Limb (tissue), 2 donors: ENCODE results near the gene PHYHIPL.
"Not testable (repeated sequence)": the region's sequence is repeated elsewhere in the genome, so short reads cannot be mapped to it uniquely, and the experiment has no call there.

ENCODE experiments used
- DNase-seq, 2 donors: peaks; one replicate each; pipeline ENCODE4 v3.0.0-alpha.2; 2016; ENCODE audit errors: extremely low spot score in 2 of 2

The PHYHIPL gene

DNA sequence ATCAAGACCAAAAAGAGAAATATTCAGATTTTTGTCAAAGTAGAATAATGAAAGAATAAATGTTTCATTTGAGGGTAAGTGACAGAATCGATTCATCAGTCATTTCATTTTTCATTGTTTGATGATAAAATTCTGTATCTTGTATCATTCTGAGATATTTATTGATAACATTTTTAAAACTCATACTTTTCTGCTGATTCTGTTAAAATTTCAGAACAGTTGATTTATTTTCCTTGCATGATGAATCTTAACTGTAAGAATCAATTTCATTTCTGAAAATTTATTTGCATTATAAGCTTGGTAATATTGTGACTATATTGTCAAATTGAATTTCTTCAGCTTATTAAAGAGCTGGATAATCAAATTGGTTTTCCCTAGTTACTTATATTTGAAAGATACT, 13.9 kb downstream of the PHYHIPL start:
- DNase-seq = no peak

GRCh38 chr10:59206204-59206720, 29.8 kb downstream of the PHYHIPL start:
- no peak for DNase-seq

- DNase-seq = no peak
Observed at GRCh38 chr10:59212301-59212798, 35.9 kb downstream of the PHYHIPL start.

DNA sequence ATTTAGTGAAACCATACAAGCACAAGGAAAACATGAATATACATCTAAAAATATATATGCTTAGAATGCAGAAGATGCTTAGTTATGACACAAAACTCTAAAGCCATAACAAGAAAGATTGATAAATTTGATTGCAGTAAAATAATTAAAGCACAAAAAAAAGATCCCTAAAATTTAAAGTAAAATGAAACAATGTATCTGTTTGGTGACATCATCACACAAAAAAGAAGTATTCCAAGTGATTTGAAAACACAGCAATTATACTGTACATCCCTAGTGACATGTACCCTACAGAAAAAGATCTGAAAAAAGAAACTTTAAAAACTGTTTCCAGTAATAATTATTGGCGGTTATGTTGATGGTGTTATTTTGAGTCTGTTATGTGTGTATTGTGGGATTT, 37.7 kb downstream of the PHYHIPL start:
- no peak for DNase-seq

- no peak for DNase-seq
Observed at GRCh38 chr10:59216178-59216869, 39.9 kb downstream of the PHYHIPL start.

GRCh38 chr10:59222788-59223187, 46.3 kb downstream of the PHYHIPL start:
- no peak for DNase-seq

GRCh38 chr10:59223597-59223996, 47.2 kb downstream of the PHYHIPL start:
- DNase-seq = not testable (repeated sequence)

GRCh38 chr10:59225211-59225610, 48.8 kb downstream of the PHYHIPL start:
- DNase-seq = no peak

GRCh38 chr10:59227136-59227673, 50.8 kb downstream of the PHYHIPL start:
- DNase-seq = no peak

DNA sequence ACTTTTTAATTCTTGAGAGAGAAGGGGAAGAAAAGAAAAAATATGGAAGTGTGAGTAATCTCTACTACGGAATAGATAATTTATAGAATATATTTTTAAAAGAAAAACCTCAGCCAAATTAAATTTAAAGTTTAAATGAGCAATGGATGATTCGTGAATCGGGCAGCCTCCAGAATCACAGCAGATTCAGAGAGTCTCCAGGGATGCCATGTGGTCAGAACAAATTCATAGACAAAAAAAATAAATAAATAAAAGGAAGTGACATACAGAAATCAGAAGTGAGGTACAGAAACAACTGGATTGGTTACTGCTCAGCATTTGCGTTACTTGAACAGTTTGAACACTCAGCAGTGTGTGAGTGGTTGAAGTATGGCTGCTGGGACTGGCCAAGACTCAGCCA, 53.0 kb downstream of the PHYHIPL start:
- no peak for DNase-seq

DNA sequence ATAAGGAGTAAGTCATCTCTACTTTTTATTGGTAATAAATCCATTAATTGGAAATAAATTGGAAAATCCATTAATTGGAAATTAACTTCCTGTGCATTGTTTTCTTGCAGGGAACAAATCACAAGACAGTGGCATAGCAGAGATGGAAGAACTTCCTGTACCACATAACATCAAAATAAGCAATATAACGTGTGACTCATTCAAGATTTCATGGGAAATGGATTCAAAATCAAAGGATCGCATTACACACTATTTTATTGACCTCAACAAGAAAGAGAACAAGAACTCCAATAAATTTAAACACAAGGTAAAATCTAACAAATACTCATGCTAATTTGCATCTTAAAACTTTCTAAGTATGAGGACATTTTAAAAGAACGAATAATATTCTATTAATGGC, 57.8 kb downstream of the PHYHIPL start:
- DNase-seq = no peak

DNA sequence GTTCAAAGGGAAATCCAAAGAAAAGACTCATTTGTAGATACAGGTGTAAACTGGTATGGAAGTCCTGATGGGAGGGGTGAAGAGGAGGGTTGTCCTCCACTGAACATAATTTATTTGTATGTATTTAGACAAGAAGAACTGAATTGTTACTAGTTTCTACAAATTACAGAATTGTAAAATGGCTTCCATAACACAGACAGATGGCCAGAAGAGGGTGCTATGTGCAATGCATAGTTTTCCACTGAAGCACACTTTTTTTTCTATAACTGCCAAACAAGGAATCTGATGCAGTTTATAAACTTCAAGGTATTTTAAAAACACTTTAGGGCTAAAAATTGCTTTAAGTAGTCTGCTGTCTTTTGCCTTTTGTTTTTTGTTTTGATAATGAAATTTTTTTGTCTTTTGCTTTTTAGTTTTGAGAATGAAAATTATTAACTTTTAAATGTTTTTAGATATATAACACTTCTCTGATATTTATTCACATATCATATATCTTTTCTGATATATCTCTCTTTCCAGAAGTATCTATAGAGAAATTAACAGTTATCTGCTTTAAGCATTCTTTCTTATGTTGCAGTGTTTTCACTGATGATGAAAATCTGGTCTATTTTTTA, 58.5 kb downstream of the PHYHIPL start:
- peak in 1 of 2 donors; percentile 42 for DNase-seq

GRCh38 chr10:59236064-59236697, 59.7 kb downstream of the PHYHIPL start:
- no peak for DNase-seq

GRCh38 chr10:59237775-59238174, 61.3 kb downstream of the PHYHIPL start:
- no peak for DNase-seq

GRCh38 chr10:59239108-59239507, 62.7 kb downstream of the PHYHIPL start:
- not testable (repeated sequence) for DNase-seq

GRCh38 chr10:59240582-59241183, 64.2 kb downstream of the PHYHIPL start:
- DNase-seq = peak in 1 of 2 donors; percentile 63

- DNase-seq = no peak
Observed at GRCh38 chr10:59242057-59242456, 65.6 kb downstream of the PHYHIPL start.

DNA sequence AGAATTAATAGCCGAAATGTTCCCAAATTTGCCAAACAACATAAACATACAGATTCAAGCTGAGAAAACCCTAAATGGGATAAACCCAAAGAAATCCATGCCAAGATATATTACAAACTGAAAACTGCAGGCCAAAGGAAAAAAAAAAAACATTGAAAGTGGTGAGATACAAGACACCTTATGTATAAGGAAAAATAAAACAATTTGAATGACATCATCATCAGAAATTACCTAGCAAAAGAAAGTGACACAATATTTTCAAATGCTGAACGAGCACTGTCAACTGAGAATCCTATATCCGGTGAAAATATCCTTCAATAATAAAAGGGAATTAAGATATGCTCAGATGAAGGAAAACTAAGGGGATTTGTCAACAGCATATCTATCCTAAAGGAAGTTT, 66.5 kb downstream of the PHYHIPL start:
- no peak for DNase-seq

DNA sequence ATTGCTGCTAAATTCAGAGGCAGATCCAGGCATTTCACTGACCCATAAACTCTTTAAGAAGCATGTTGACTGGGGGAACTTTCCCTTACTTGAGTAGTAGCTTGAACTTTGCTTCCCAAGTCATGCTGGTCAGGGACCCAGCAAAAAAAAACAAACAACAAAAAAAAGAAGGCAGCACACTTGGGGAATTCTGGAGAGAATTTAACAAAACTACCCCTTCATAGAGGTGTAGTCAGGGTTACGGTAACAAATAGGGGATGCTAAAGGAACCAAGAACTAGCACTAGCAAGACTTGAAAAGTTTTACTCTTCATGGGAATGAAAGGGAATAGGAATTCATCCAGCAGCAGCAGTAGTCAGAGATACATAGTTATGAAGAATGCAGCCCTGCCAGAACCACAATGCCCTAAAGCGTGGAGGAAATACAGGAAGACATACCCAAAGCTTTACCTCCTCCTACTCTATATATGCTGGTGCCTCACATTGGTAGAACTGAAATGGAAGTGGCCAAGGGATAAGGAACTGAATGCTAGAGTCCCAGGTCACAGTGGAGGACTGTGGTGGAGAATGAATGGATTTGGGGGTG, 67.3 kb downstream of the PHYHIPL start:
- DNase-seq = no peak

DNA sequence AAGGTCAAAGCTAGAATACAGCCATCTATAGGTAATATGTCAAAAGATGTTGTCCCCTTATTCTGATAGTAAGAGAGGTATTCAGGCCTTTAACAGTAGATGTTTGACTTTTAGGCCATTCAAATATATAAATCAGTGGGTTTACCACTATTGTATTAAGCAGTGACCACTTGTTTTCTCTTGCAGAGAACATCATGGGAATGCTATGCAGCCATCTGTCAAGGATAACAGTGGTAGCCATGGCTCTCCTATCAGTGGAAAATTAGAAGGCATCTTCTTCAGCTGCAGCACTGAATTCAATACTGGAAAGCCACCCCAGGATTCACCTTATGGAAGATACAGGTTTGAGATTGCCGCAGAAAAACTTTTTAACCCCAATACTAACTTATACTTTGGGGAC, 68.4 kb downstream of the PHYHIPL start:
- DNase-seq = no peak

DNA sequence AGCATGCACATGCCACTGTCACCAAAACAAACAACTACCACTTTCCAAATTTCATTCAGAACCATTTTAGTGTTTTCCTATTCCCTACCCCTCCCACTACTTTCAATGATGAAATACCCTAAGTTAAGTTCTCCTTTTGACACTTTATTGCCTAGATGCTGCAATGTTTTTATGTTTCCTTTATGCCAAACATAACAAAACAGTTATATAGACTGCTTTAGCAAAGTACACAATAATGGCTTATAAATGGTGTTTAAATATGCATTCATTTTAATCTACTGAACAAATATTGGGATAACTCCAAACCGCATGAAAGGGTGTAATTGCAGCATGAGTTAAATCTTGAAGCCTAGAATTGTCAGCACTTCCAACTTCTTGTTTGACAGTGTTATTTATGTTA, 69.2 kb downstream of the PHYHIPL start:
- DNase-seq = no peak
